Fibroblast of lung (primary cell): Measurements from ENCODE around the gene ABCF2.

Source experiments
- EZH2 ChIP-seq: IDR thresholded peaks from 2 replicates; pipeline ENCODE4 v1.5.1; 2012; ENCODE audit warnings: low read length, control low read depth, mild to moderate bottlenecking; ENCODE audit errors: missing control alignments
- TF ChIP-seq, protein P1 (sequence below), 2 donors: IDR thresholded peaks in 1 of 2; conservative IDR thresholded peaks in 1 of 2; 1 replicate in 1 of 2; 2 replicates in 1 of 2; pipeline ENCODE4 v1.5.1; 2011 to 2012; ENCODE audit warnings: low read length in 2 of 2, control low read depth in 1 of 2, inconsistent platforms in 1 of 2, low read depth in 1 of 2, mild to moderate bottlenecking in 1 of 2

DNA sequence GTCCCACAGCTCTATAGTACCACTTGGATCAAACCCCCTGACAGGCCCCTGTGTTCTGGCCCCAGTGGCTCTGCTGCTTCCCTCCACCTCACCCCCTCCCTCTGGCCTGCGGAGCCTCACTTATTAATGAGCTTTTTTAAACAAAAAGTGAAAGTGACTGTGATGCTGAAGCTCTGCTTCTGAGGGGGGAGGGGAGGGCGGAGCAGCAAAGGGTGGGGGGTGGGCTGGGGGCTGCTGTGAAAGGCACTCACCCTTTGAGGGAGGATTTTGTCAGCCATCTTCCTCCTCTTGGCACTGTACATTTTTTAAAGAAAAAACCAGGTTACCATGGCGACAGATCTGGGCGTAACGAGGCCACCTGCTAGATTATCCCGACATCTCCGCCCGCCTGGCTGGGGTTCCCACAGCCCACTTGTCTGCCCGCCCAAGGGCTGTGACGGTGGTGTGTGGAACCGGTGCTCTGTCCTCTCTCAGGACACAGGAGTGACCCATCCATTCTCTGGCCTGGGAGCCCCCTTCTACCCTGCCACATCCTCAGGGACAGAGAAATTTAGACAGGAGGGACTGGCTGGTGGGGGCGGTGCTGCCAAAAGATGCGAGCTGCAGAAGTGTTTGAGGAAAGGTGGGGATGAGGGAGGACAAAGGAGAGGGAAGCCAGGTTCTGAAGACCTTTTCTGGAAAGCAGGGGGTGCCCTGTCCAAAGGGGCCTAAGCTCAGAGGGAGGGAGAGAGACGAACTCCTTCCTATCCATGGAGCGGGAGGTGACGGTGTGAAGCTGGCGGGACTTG is 16.6 kb upstream of the ABCF2 start:
- TF ChIP-seq, protein P1, sequence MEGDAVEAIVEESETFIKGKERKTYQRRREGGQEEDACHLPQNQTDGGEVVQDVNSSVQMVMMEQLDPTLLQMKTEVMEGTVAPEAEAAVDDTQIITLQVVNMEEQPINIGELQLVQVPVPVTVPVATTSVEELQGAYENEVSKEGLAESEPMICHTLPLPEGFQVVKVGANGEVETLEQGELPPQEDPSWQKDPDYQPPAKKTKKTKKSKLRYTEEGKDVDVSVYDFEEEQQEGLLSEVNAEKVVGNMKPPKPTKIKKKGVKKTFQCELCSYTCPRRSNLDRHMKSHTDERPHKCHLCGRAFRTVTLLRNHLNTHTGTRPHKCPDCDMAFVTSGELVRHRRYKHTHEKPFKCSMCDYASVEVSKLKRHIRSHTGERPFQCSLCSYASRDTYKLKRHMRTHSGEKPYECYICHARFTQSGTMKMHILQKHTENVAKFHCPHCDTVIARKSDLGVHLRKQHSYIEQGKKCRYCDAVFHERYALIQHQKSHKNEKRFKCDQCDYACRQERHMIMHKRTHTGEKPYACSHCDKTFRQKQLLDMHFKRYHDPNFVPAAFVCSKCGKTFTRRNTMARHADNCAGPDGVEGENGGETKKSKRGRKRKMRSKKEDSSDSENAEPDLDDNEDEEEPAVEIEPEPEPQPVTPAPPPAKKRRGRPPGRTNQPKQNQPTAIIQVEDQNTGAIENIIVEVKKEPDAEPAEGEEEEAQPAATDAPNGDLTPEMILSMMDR (conservative IDR thresholded peaks at IDR 0.05 in 1 of 2, IDR thresholded peaks at IDR 0.05 in 1 of 2; ENCODE audit: low read depth in 1 of 2, low read length in 2 of 2): no peak
- no peak for TF ChIP-seq EZH2
